Mesenchymal stem cell (in vitro differentiated cells and primary cell): ENCODE data around the gene HNRNPL.
"Not testable (repeated sequence)": the region's sequence is repeated elsewhere in the genome, so short reads cannot be mapped to it uniquely, and the experiment has no call there.

Experiments used
- DNase-seq: peaks from one replicate; pipeline ENCODE4 v3.0.0-alpha.2; 2013
- H2AFZ ChIP-seq: one replicate; pipeline ENCODE4 v1.6.1; 2013; ENCODE audit warnings: low read depth, mild to moderate bottlenecking, control low read depth, inconsistent platforms, low read length, moderate library complexity
- H2AK5ac ChIP-seq: 2 replicates; pipeline ENCODE4 v1.6.1; 2013; ENCODE audit warnings: low read length, moderate library complexity, mild to moderate bottlenecking, inconsistent platforms; ENCODE audit not compliant: severe bottlenecking
- H2BK120ac ChIP-seq: one replicate; pipeline ENCODE4 v1.6.1; 2013; ENCODE audit warnings: low read depth, mild to moderate bottlenecking, inconsistent platforms, low read length, moderate library complexity
- H2BK12ac ChIP-seq, 2 experiments: one replicate each; pipeline ENCODE4 v1.6.1; 2013; ENCODE audit warnings: inconsistent platforms in 2 of 2, low read length in 2 of 2, mild to moderate bottlenecking in 2 of 2, moderate library complexity in 2 of 2, control low read depth in 1 of 2
- H2BK15ac ChIP-seq: one replicate; pipeline ENCODE4 v1.6.1; 2013; ENCODE audit warnings: mild to moderate bottlenecking, low read depth, inconsistent platforms; ENCODE audit not compliant: poor library complexity, severe bottlenecking
- H2BK5ac ChIP-seq: 2 replicates; pipeline ENCODE4 v1.6.1; 2013; ENCODE audit warnings: low read depth, mild to moderate bottlenecking, low read length, control low read depth, inconsistent platforms; ENCODE audit not compliant: poor library complexity, severe bottlenecking
- H3K14ac ChIP-seq, 2 experiments: one replicate each; pipeline ENCODE4 v1.6.1; 2013; ENCODE audit warnings: inconsistent platforms in 2 of 2, low read length in 2 of 2, control low read depth in 1 of 2, mild to moderate bottlenecking in 1 of 2, moderate library complexity in 1 of 2
- H3K18ac ChIP-seq, 2 experiments: one replicate each; pipeline ENCODE4 v1.6.1; 2013; ENCODE audit warnings: inconsistent platforms in 2 of 2, low read length in 2 of 2, control low read depth in 1 of 2, low read depth in 1 of 2, mild to moderate bottlenecking in 1 of 2
- H3K23ac ChIP-seq, 2 experiments: one replicate each; pipeline ENCODE4 v1.6.1; 2013; ENCODE audit warnings: inconsistent platforms in 2 of 2, low read length in 2 of 2, mild to moderate bottlenecking in 2 of 2, moderate library complexity in 2 of 2, control low read depth in 1 of 2
- H3K27ac ChIP-seq: 2 replicates; pipeline ENCODE4 v1.5.1; 2013; ENCODE audit warnings: mild to moderate bottlenecking, moderate library complexity, low read length, control low read depth, inconsistent platforms; ENCODE audit not compliant: poor library complexity, severe bottlenecking
- H3K27me3 ChIP-seq, 2 experiments: 2 replicates each; pipeline versions ENCODE4 v1.6.1 to v1.7.0; 2013; ENCODE audit warnings: low read length in 2 of 2, mild to moderate bottlenecking in 2 of 2, moderate library complexity in 2 of 2, control low read depth in 1 of 2, inconsistent platforms in 1 of 2; ENCODE audit not compliant: control insufficient read depth in 1 of 2, insufficient read depth in 1 of 2
- H3K36me3 ChIP-seq, 2 experiments: 2 replicates each; pipeline versions ENCODE4 v1.6.1 to v1.7.0; 2013; ENCODE audit warnings: low read length in 2 of 2, control low read depth in 1 of 2, inconsistent platforms in 1 of 2, low read depth in 1 of 2, mild to moderate bottlenecking in 1 of 2; ENCODE audit not compliant: insufficient read depth in 2 of 2, control insufficient read depth in 1 of 2
- H3K4ac ChIP-seq, 2 experiments: one replicate each; pipeline ENCODE4 v1.6.1; 2013; ENCODE audit warnings: inconsistent platforms in 2 of 2, low read length in 2 of 2, mild to moderate bottlenecking in 2 of 2, moderate library complexity in 2 of 2, control low read depth in 1 of 2, low read depth in 1 of 2
- H3K4me1 ChIP-seq: 2 replicates; pipeline ENCODE4 v1.6.1; 2013; ENCODE audit warnings: low read depth, low read length, control low read depth; ENCODE audit not compliant: control insufficient read depth, insufficient read depth
- H3K4me2 ChIP-seq: 2 replicates; pipeline ENCODE4 v1.6.1; 2013; ENCODE audit warnings: low read length, mild to moderate bottlenecking, inconsistent platforms; ENCODE audit not compliant: poor library complexity, severe bottlenecking
- H3K4me3 ChIP-seq, 2 experiments: 2 replicates each; pipeline versions ENCODE4 v1.5.1 to v1.7.0; 2013; ENCODE audit warnings: low read length in 2 of 2, mild to moderate bottlenecking in 2 of 2, control low read depth in 1 of 2, low read depth in 1 of 2; ENCODE audit not compliant: insufficient read depth in 1 of 2
- H3K79me1 ChIP-seq: replicated peaks from 2 replicates; pipeline ENCODE4 v1.6.1; 2013; ENCODE audit warnings: mild to moderate bottlenecking, control low read depth, low read length, inconsistent platforms; ENCODE audit not compliant: poor library complexity, severe bottlenecking
- H3K9ac ChIP-seq: 2 replicates; pipeline ENCODE4 v1.7.0; 2013; ENCODE audit warnings: mild to moderate bottlenecking, low read length, moderate library complexity
- H3K9me3 ChIP-seq: 2 replicates; pipeline ENCODE4 v1.7.0; 2013; ENCODE audit warnings: mild to moderate bottlenecking, low read length; ENCODE audit not compliant: control insufficient read depth
- H4K8ac ChIP-seq: one replicate; pipeline ENCODE4 v1.6.1; 2013; ENCODE audit warnings: inconsistent platforms, mild to moderate bottlenecking, low read length, moderate library complexity
- H4K91ac ChIP-seq: one replicate; pipeline ENCODE4 v1.6.1; 2013; ENCODE audit warnings: mild to moderate bottlenecking, low read length, inconsistent platforms
- WGBS: methylation state at CpG from one replicate; pipeline ENCODE4 v1.1.7; 2013; ENCODE audit warnings: mixed read lengths; 5-methylcytosine and 5-hydroxymethylcytosine counted together

The HNRNPL gene

DNA sequence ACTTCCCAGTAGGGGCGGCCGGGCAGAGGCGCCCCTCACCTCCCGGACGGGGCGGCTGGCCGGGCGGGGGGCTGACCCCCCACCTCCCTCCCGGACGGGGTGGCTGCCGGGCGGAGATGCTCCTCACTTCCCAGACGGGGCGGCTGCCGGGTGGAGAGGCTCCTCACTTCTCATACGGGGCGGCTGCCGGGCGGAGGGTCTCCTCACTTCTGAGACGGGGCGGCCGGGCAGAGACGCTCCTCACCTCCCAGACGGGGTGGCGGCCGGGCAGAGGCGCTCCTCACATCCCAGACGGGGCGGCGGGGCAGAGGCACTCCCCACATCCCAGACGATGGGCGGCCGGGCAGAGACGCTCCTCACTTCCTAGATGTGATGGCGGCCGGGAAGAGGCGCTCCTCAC, 6.0 kb upstream of the HNRNPL start:
- H2BK5ac ChIP-seq, H3K23ac ChIP-seq, H3K4ac ChIP-seq, H3K4me3 ChIP-seq, H3K27me3 ChIP-seq, DNase-seq, H3K18ac ChIP-seq, H2BK15ac ChIP-seq, H3K27ac ChIP-seq, H3K79me1 ChIP-seq, H3K9me3 ChIP-seq, H3K4me2 ChIP-seq, H2AK5ac ChIP-seq, H3K36me3 ChIP-seq, H2AFZ ChIP-seq, H4K8ac ChIP-seq, H3K14ac ChIP-seq, H4K91ac ChIP-seq, H2BK120ac ChIP-seq, H2BK12ac ChIP-seq, H3K9ac ChIP-seq: not testable (repeated sequence)
- peaks cover 15% of the 10 kb centered on the region for H3K4me1 ChIP-seq
- WGBS: 99% methylated on average over 20 of the region's 37 CpGs

- H2BK120ac ChIP-seq, H2BK5ac ChIP-seq, H3K14ac ChIP-seq, H3K23ac ChIP-seq, H2AK5ac ChIP-seq, H4K8ac ChIP-seq, H3K27ac ChIP-seq, H2AFZ ChIP-seq, H3K9me3 ChIP-seq, H3K4me3 ChIP-seq, H3K27me3 ChIP-seq, H3K36me3 ChIP-seq, H3K9ac ChIP-seq, DNase-seq, H4K91ac ChIP-seq, H3K18ac ChIP-seq, H2BK12ac ChIP-seq, H3K4me2 ChIP-seq, H2BK15ac ChIP-seq, H3K79me1 ChIP-seq, H3K4ac ChIP-seq: not testable (repeated sequence)
- peaks cover 15% of the 10 kb centered on the region for H3K4me1 ChIP-seq
- 27% methylated on average over 1 of the region's 3 CpGs for WGBS
Observed at GRCh38 chr19:38854961-38855360, 5.2 kb upstream of the HNRNPL start.

GRCh38 chr19:38853214-38853613, 3.4 kb upstream of the HNRNPL start:
- peak overlapping the region; percentile 20 for H2AK5ac ChIP-seq
- DNase-seq: no peak
- H3K36me3 ChIP-seq: peaks cover 0 to 7% of the 10 kb centered on the region in 2 experiments
- peaks cover 18% of the 10 kb centered on the region for H3K4me1 ChIP-seq
- peak overlapping the region; percentile 60 for H3K4me2 ChIP-seq
- no peak overlapping the region for H3K23ac ChIP-seq
- H3K9ac ChIP-seq: peak overlapping the region; percentile 91
- peak overlapping the region; percentile 97 for H3K27ac ChIP-seq
- peak overlapping the region in 1 of 2 experiments; percentile 96 for H2BK12ac ChIP-seq
- no peaks in the 10 kb centered on the region for H3K9me3 ChIP-seq
- H3K4me3 ChIP-seq: peak overlapping the region in 1 of 2 experiments; percentile 90
- H4K91ac ChIP-seq: no peak overlapping the region
- peaks cover 1% of the 10 kb centered on the region for H3K79me1 ChIP-seq
- no peak overlapping the region for H3K4ac ChIP-seq
- H2BK5ac ChIP-seq: no peak overlapping the region
- H3K27me3 ChIP-seq: no peaks in the 10 kb centered on the region
- H2BK120ac ChIP-seq: no peak overlapping the region
- WGBS: 92% methylated on average over 15 of the region's 17 CpGs
- H3K14ac ChIP-seq: no peak overlapping the region
- peak overlapping the region; percentile 95 for H2AFZ ChIP-seq
- peak overlapping the region; percentile 22 for H4K8ac ChIP-seq
- H3K18ac ChIP-seq: no peak overlapping the region
- H2BK15ac ChIP-seq: peak overlapping the region; percentile 57

DNA sequence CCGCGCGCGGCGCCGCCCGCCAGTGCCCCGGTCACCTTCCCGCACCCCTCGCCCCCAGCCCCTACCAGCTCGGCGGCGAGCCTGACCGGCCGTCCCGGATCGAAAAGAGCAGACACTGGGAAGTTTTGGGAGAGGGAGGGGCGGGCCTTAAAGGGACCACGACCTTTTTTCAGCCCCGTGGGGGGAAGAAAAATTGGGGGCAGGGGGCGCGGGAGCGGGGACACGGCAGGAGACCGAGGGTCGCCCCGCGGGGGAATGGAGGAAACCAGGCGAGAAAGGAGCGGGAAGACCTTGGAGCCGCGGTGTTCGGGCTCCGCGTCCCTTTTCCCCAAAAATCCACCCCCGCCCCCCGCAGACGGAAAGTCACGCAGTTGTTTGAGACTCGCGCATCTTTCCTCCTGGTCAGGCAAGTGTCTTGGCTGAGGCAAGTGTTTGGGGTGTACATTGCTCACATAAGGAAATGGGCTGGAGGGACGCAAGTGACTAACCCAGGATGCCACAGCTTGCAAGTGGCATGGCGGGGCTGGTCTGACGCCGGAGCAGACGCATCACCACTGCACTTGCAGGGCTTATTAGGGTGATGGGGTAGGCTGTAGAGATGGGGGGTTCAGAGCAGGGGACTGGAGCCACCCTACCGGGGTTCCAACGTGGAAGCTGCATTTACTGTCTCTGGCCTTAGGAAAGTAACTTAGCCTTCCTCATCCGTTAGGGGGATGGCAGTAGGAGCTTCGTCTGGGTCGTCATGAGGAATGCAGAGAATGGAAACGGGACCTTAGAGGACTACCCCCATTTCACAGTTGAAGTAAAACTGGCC, 2.7 kb upstream of the HNRNPL start:
- WGBS: 2% methylated on average over 36 of the region's 52 CpGs
- peak overlapping the region; percentile 46 for H2BK5ac ChIP-seq
- peak overlapping the region; percentile 81 to 90 for H3K4me3 ChIP-seq
- peaks cover 22% of the 10 kb centered on the region for H3K4me1 ChIP-seq
- peak overlapping the region in 1 of 2 experiments; percentile 61 for H3K14ac ChIP-seq
- peak overlapping the region; percentile 47 to 97 for H3K18ac ChIP-seq
- peaks cover 1% of the 10 kb centered on the region for H3K79me1 ChIP-seq
- peak overlapping the region; percentile 91 for H3K9ac ChIP-seq
- no peaks in the 10 kb centered on the region for H3K27me3 ChIP-seq
- H3K4me2 ChIP-seq: peak overlapping the region; percentile 60
- H2AK5ac ChIP-seq: peak overlapping the region; percentile 20
- peak; percentile 80 for DNase-seq
- H2AFZ ChIP-seq: peak overlapping the region; percentile 95
- H3K36me3 ChIP-seq: peaks cover 4 to 8% of the 10 kb centered on the region in 2 experiments
- peak overlapping the region in 1 of 2 experiments; percentile 16 for H3K23ac ChIP-seq
- H2BK120ac ChIP-seq: peak overlapping the region; percentile 95
- peak overlapping the region; percentile 93 for H4K8ac ChIP-seq
- peak overlapping the region; percentile 96 for H2BK15ac ChIP-seq
- peak overlapping the region; percentile 97 for H3K27ac ChIP-seq
- H2BK12ac ChIP-seq: peak overlapping the region; percentile 18 to 96
- peak overlapping the region; percentile 65 for H4K91ac ChIP-seq
- H3K4ac ChIP-seq: peak overlapping the region; percentile 42 to 66
- H3K9me3 ChIP-seq: no peaks in the 10 kb centered on the region
